ENCODE results near the gene PGAP3. TPM values are rescaled to one million over a fixed set of nuclear protein-coding genes. Genes with fewer than 3 reads are reported as not detected.

The PGAP3 gene
- 9.6 and 11.5 TPM in 2 replicates for total RNA-seq

GRCh38 chr17:39687546-39688474 lies at the start of gene PGAP3:
Gene PGAP3 (minus strand): TSS chr17:39688057. CDS start chr17:39688014, 43 bp downstream.

GRCh38 chr17:39730095-39730921 lies 42.5 kb upstream of the PGAP3 start, which contains the start of gene MIEN1:
Gene MIEN1 (minus strand): TSS chr17:39730532. CDS start chr17:39730495, 37 bp downstream.

GRCh38 chr17:39699818-39700147 lies 11.9 kb upstream of the PGAP3 start, which contains the start of gene ERBB2:
Gene ERBB2 (plus strand): TSS chr17:39700064. CDS start chr17:39700239, 175 bp downstream.

GRCh38 chr17:39667945-39668924 lies 19.6 kb downstream of the PGAP3 start, which contains the start of gene PNMT:
Gene PNMT (plus strand): TSS chr17:39668453. CDS start chr17:39668476, 23 bp downstream.

GRCh38 chr17:39664581-39665561 lies 23.0 kb downstream of the PGAP3 start, which contains the start of gene TCAP:
Gene TCAP (plus strand): TSS chr17:39665349. CDS start chr17:39665360, 11 bp downstream.

GRCh38 chr17:39636927-39637736 lies 50.7 kb downstream of the PGAP3 start, which contains the start of gene STARD3:
Gene STARD3 (plus strand): TSS chr17:39637144. CDS start chr17:39653532, 16,388 bp downstream.

GRCh38 chr17:39626171-39627046 lies 61.4 kb downstream of the PGAP3 start, which contains the start of gene PPP1R1B:
Gene PPP1R1B (plus strand): TSS chr17:39626952. CDS start chr17:39627393, 441 bp downstream.

Other genes with a start within 250 kb of the PGAP3 start
- 15.4 and 19.6 TPM in 2 replicates for gene MED1, start 236.8 kb downstream of the PGAP3 start, total RNA-seq
- 17.4 and 20.7 TPM in 2 replicates for gene CDK12, start 226.6 kb downstream of the PGAP3 start, total RNA-seq
- gene NEUROD2, start 80.1 kb downstream of the PGAP3 start, total RNA-seq, result not detected in 2 replicates
- gene PPP1R1B, start 61.1 kb downstream of the PGAP3 start, total RNA-seq, result under 0.01 and 0.43 TPM in 2 replicates
- 28.7 and 35.8 TPM in 2 replicates for gene STARD3, start 50.9 kb downstream of the PGAP3 start, total RNA-seq
- gene TCAP, start 22.7 kb downstream of the PGAP3 start, total RNA-seq, result 0.21 TPM in 1 of 2 replicates, not detected in the other
- gene PNMT, start 19.6 kb downstream of the PGAP3 start, total RNA-seq, result not detected in 2 replicates
- 36.6 and 51.4 TPM in 2 replicates for gene ERBB2, start 12.0 kb upstream of the PGAP3 start, total RNA-seq
- gene MIEN1, start 42.5 kb upstream of the PGAP3 start, total RNA-seq, result 13.0 and 14.7 TPM in 2 replicates
- gene GRB7, start 49.9 kb upstream of the PGAP3 start, total RNA-seq, result 8.3 and 19.0 TPM in 2 replicates
- under 0.01 TPM in 1 of 2 replicates, not detected in the other for gene IKZF3, start 176.3 kb upstream of the PGAP3 start, total RNA-seq
- not detected in 2 replicates for gene ZPBP2, start 180.1 kb upstream of the PGAP3 start, total RNA-seq
- gene GSDMB, start 230.6 kb upstream of the PGAP3 start, total RNA-seq, result 2.4 and 2.8 TPM in 2 replicates
- gene ORMDL3, start 239.5 kb upstream of the PGAP3 start, total RNA-seq, result 40.1 and 44.1 TPM in 2 replicates
- not detected in 2 replicates for gene LRRC3C, start 239.7 kb upstream of the PGAP3 start, total RNA-seq

Measured in tracheal epithelial cell (primary cell).